H9 (cell line): Measurements from ENCODE around the gene BEX1. TPM values are rescaled to one million over a fixed set of nuclear protein-coding genes. Genes with fewer than 3 reads are reported as not detected.
A peak's percentile ranks its signal among the peaks of the same experiment; 100 is the strongest.

Experiments used
- DNase-seq: peaks from one replicate; pipeline ENCODE4 v3.0.0-alpha.2; 2017
- H2AFZ ChIP-seq: one replicate; pipeline ENCODE4 v1.6.1; 2013; ENCODE audit warnings: mild to moderate bottlenecking, low read length, control low read depth, moderate library complexity
- H2AK5ac ChIP-seq: 2 replicates; pipeline ENCODE4 v1.6.1; 2013; ENCODE audit warnings: low read length, control low read depth, mixed read lengths; ENCODE audit not compliant: insufficient read length
- H2BK120ac ChIP-seq: one replicate; pipeline ENCODE4 v1.6.1; 2013; ENCODE audit warnings: low read depth, mild to moderate bottlenecking, low read length, control low read depth, inconsistent platforms; ENCODE audit not compliant: poor library complexity, severe bottlenecking
- H2BK12ac ChIP-seq: 2 replicates; pipeline ENCODE4 v1.6.1; 2013; ENCODE audit warnings: low read length, control low read depth, mixed read lengths, low read depth; ENCODE audit not compliant: insufficient read length
- H2BK15ac ChIP-seq: 2 replicates; pipeline ENCODE4 v1.6.1; 2013; ENCODE audit warnings: low read depth, low read length, control low read depth
- H2BK20ac ChIP-seq: one replicate; pipeline ENCODE4 v1.6.1; 2013; ENCODE audit warnings: low read depth, mild to moderate bottlenecking, low read length, control low read depth, inconsistent platforms; ENCODE audit not compliant: poor library complexity, severe bottlenecking
- H2BK5ac ChIP-seq: 2 replicates; pipeline ENCODE4 v1.6.1; 2013; ENCODE audit warnings: low read length, control low read depth, mixed read lengths; ENCODE audit not compliant: insufficient read length
- H3K14ac ChIP-seq: 2 replicates; pipeline ENCODE4 v1.6.1; 2013; ENCODE audit warnings: low read length, control low read depth; ENCODE audit not compliant: insufficient read depth
- H3K18ac ChIP-seq: 2 replicates; pipeline ENCODE4 v1.6.1; 2013; ENCODE audit warnings: low read depth, mild to moderate bottlenecking, mixed read lengths, low read length, control low read depth; ENCODE audit not compliant: insufficient read length
- H3K23ac ChIP-seq: 2 replicates; pipeline ENCODE4 v1.6.1; 2013; ENCODE audit warnings: low read length, control low read depth, mixed read lengths, low read depth; ENCODE audit not compliant: insufficient read length
- H3K23me2 ChIP-seq: 2 replicates; pipeline ENCODE4 v1.6.1; 2013; ENCODE audit warnings: low read depth, mild to moderate bottlenecking, mixed read lengths, low read length, control low read depth; ENCODE audit not compliant: insufficient read length, poor library complexity, severe bottlenecking
- H3K27ac ChIP-seq: 2 replicates; pipeline ENCODE4 v1.5.1; 2013; ENCODE audit warnings: low read length, control low read depth, mixed read lengths, low read depth; ENCODE audit not compliant: insufficient read length
- H3K27me3 ChIP-seq: 2 replicates; pipeline ENCODE4 v1.6.1; 2013; ENCODE audit warnings: low read length, control low read depth, inconsistent platforms; ENCODE audit not compliant: insufficient read depth
- H3K4ac ChIP-seq: 2 replicates; pipeline ENCODE4 v1.6.1; 2013; ENCODE audit warnings: low read depth, mild to moderate bottlenecking, control low read depth, inconsistent platforms, low read length, moderate library complexity
- H3K4me1 ChIP-seq: 2 replicates; pipeline ENCODE4 v1.6.1; 2013; ENCODE audit warnings: low read length, control low read depth, inconsistent platforms; ENCODE audit not compliant: insufficient read depth
- H3K4me2 ChIP-seq: 2 replicates; pipeline ENCODE4 v1.6.1; 2013; ENCODE audit warnings: low read length, control low read depth, mixed read lengths; ENCODE audit not compliant: insufficient read length, insufficient read depth
- H3K56ac ChIP-seq: 2 replicates; pipeline ENCODE4 v1.6.1; 2013; ENCODE audit warnings: low read depth, mild to moderate bottlenecking, mixed read lengths, low read length, control low read depth; ENCODE audit not compliant: insufficient read length
- H3K79me1 ChIP-seq: 2 replicates; pipeline ENCODE4 v1.6.1; 2013; ENCODE audit warnings: low read depth, mild to moderate bottlenecking, moderate library complexity, low read length, control low read depth, inconsistent platforms; ENCODE audit not compliant: insufficient read depth, poor library complexity, severe bottlenecking
- H3K79me2 ChIP-seq: 2 replicates; pipeline ENCODE4 v1.6.1; 2013; ENCODE audit warnings: low read length, control low read depth, inconsistent platforms; ENCODE audit not compliant: insufficient read depth
- H3K9ac ChIP-seq: 2 replicates; pipeline ENCODE4 v1.6.1; 2013; ENCODE audit warnings: low read length, control low read depth, mixed read lengths; ENCODE audit not compliant: insufficient read length; ENCODE audit errors: extremely low read depth
- H3K9me3 ChIP-seq: one replicate; pipeline ENCODE4 v1.6.1; 2013; ENCODE audit warnings: low read depth, low read length, inconsistent platforms; ENCODE audit not compliant: control insufficient read depth
- H3T11ph ChIP-seq: one replicate; pipeline ENCODE4 v1.6.1; 2013; ENCODE audit warnings: mild to moderate bottlenecking, low read length, control low read depth, inconsistent platforms
- H4K20me1 ChIP-seq: one replicate; pipeline ENCODE4 v1.6.1; 2013; ENCODE audit not compliant: control insufficient read depth, insufficient read length, insufficient read depth
- H4K5ac ChIP-seq: 2 replicates; pipeline ENCODE4 v1.6.1; 2013; ENCODE audit warnings: low read depth, mild to moderate bottlenecking, mixed read lengths, low read length, control low read depth; ENCODE audit not compliant: insufficient read length
- H4K8ac ChIP-seq: replicated peaks from 2 replicates; pipeline ENCODE4 v1.6.1; 2013; ENCODE audit warnings: low read length, control low read depth, mixed read lengths, low read depth; ENCODE audit not compliant: insufficient read length
- H4K91ac ChIP-seq: 2 replicates; pipeline ENCODE4 v1.6.1; 2013; ENCODE audit warnings: low read depth, mild to moderate bottlenecking, moderate library complexity, mixed read lengths, low read length, control low read depth; ENCODE audit not compliant: insufficient read length
- H3K27ac Mint-ChIP-seq, 3 experiments: 2 replicates in 2 of 3; 3 replicates in 1 of 3; pipeline ENCODE4 v1.8.0; 2020 to 2021; ENCODE audit warnings: mixed read lengths in 3 of 3, mild to moderate bottlenecking in 1 of 3, moderate library complexity in 1 of 3
- H3K27me3 Mint-ChIP-seq: 2 replicates; pipeline ENCODE4 v1.8.0; 2021; ENCODE audit warnings: low read depth, mild to moderate bottlenecking, moderate library complexity, mixed read lengths
- H3K36me3 Mint-ChIP-seq, 3 experiments: 2 replicates in 2 of 3; 3 replicates in 1 of 3; pipeline ENCODE4 v1.8.0; 2020 to 2021; ENCODE audit warnings: low read depth in 3 of 3, mixed read lengths in 3 of 3; ENCODE audit not compliant: insufficient read depth in 1 of 3
- H3K4me1 Mint-ChIP-seq, 2 experiments: 2 replicates each; pipeline ENCODE4 v1.8.0; 2020; ENCODE audit warnings: mixed read lengths in 2 of 2
- H3K4me3 Mint-ChIP-seq, 2 experiments: 2 replicates in 1 of 2; 3 replicates in 1 of 2; pipeline ENCODE4 v1.8.0; 2020 to 2021; ENCODE audit warnings: mild to moderate bottlenecking in 2 of 2, mixed read lengths in 2 of 2, moderate library complexity in 1 of 2
- H3K9me3 Mint-ChIP-seq, 2 experiments: 2 replicates in 1 of 2; 3 replicates in 1 of 2; pipeline ENCODE4 v1.8.0; 2020; ENCODE audit warnings: mild to moderate bottlenecking in 2 of 2, mixed read lengths in 2 of 2, moderate library complexity in 1 of 2
- WGBS: extraction: QIAGEN DNeasy Blood & Tissue Kit; methylation state at CpG from one replicate; pipeline ENCODE4 v1.1.7; 2013; ENCODE audit warnings: missing lambda C conversion rate, low lambda C conversion rate, mixed read lengths; ENCODE audit not compliant: insufficient read length; ENCODE audit errors: extremely low coverage; 5-methylcytosine and 5-hydroxymethylcytosine counted together
- total RNA-seq: library from RNA; stranded (reverse); gene quantifications from 2 replicates; pipeline ENCODE4 v1.2.1, GENCODE V29; 2021
- TF ChIP-seq, protein P1 (sequence below): fragments of 200-600 bp; sonication (generic); conservative IDR thresholded peaks from 3 replicates; pipeline ENCODE4 v1.8.0; 2021; ENCODE audit warnings: antibody characterized with exemption, mild to moderate bottlenecking

The BEX1 gene
- total RNA-seq, 1 experiment from 2014 or later = 51.7 TPM

DNA sequence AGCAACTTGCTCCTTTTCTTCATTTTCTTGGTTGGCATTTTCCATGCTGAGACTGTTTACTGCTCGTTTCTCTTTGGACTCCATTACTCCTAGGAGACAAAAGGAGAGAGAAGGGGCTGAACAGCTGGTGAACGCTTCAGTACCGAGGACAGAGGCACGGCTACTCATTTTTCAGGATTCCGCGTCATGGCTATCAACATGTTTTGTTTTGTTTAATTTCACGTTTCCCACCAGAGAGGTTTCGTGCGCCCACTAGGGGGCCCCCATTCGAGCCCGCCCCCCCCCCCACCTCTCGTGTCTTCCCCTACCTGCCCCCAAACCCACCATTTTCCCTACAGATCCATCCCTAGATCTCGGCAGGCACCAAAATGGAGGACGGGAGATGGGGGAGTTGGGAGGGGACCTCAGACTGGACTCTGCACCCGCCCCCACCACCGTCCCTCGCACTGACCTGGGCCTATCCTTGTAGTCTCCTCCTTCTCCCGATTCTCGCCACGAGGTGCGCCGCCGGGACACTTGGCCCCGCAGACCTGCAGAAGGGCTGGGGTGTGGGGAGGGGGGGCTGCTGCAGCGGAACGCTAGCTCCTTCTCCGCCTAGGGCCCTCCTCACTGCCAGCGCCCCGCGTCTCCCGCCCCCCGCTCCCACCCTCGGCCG, 653 bp downstream of the BEX1 start:
- Histone ChIP-seq H2BK20ac (no peak overlapping the region), H2BK120ac (no peak overlapping the region), H2BK15ac (no peak overlapping the region), H2BK12ac (no peak overlapping the region), H2BK5ac (no peak overlapping the region), H3T11ph (no peak overlapping the region), H3K23ac (no peak overlapping the region), H3K27me3 (no peaks in the 10 kb centered on the region), H3K79me2 (no peaks in the 10 kb centered on the region), H3K4ac (no peak overlapping the region), H4K91ac (no peak overlapping the region), H3K56ac (no peak overlapping the region), H3K27ac (no peak overlapping the region), H3K4me1 (no peaks in the 10 kb centered on the region), H4K5ac (no peak overlapping the region), H3K23me2 (no peaks in the 10 kb centered on the region), H4K20me1 (no peaks in the 10 kb centered on the region), H3K9me3 (peaks cover 10% of the 10 kb centered on the region), H3K4me2 (peak overlapping the region; percentile 42), H2AK5ac (no peak overlapping the region), H3K18ac (peak overlapping the region; percentile 84), H3K79me1 (no peaks in the 10 kb centered on the region), H3K14ac (peak overlapping the region; percentile 75; the same call in 1 of the 2 replicates), H4K8ac (no peak overlapping the region), H3K9ac (peak overlapping the region; percentile 65), H2AFZ (no peak overlapping the region)
- Mint-ChIP-seq H3K4me3 (peak overlapping the region; percentile 76 to 83), H3K27me3 (0 out of 2 replicates have a peak, but pooled peaks cover 2% of the 10 kb centered on the region), H3K9me3 (peaks cover 36 to 56% of the 10 kb centered on the region in 2 experiments), H3K36me3 (peaks cover 0 to 11% (median 5%) of the 10 kb centered on the region in 3 experiments; a peak in 5 of 7 replicates), H3K27ac (peak overlapping the region in 1 of 3 experiments; percentile 57; a peak in 3 of 7 replicates), H3K4me1 (peaks cover 0 to 3% of the 10 kb centered on the region in 2 experiments; a peak in 2 of 4 replicates)
- no CpG with 5 or more reads among the region's 34 CpGs for WGBS
- peak; percentile 53 for DNase-seq
- TF ChIP-seq, protein P1, sequence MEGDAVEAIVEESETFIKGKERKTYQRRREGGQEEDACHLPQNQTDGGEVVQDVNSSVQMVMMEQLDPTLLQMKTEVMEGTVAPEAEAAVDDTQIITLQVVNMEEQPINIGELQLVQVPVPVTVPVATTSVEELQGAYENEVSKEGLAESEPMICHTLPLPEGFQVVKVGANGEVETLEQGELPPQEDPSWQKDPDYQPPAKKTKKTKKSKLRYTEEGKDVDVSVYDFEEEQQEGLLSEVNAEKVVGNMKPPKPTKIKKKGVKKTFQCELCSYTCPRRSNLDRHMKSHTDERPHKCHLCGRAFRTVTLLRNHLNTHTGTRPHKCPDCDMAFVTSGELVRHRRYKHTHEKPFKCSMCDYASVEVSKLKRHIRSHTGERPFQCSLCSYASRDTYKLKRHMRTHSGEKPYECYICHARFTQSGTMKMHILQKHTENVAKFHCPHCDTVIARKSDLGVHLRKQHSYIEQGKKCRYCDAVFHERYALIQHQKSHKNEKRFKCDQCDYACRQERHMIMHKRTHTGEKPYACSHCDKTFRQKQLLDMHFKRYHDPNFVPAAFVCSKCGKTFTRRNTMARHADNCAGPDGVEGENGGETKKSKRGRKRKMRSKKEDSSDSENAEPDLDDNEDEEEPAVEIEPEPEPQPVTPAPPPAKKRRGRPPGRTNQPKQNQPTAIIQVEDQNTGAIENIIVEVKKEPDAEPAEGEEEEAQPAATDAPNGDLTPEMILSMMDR = peak; percentile 29; the same call in 1 of the 3 replicates
